H1 (cell line): ENCODE data around the gene PEX26. TPM values are rescaled to one million over a fixed set of nuclear protein-coding genes. Genes with fewer than 3 reads are reported as not detected.

ENCODE experiments used
- CTCF ChIA-PET: fragments of 300-600 bp; sonication (Branson Sonifier 250); formaldehyde crosslinking; loops from one replicate; lab custom pipeline; 2021; ENCODE audit not compliant: partially characterized antibody; lab: Charles Lee
- POLR2A ChIA-PET: fragments of 300-600 bp; sonication (Branson Sonifier 250); formaldehyde crosslinking; loops from one replicate; lab custom pipeline; 2021; ENCODE audit warnings: inconsistent platforms; ENCODE audit not compliant: partially characterized antibody; lab: Charles Lee
- DNase-seq, 2 experiments: peaks; one replicate each; pipeline versions ENCODE4 v3.0.0 to v3.0.0-alpha.2; 2010 to 2022; ENCODE audit warnings: low spot score in 2 of 2, low read depth in 1 of 2, mixed read lengths in 1 of 2
- FAIRE-seq: peaks from 2 replicates; lab custom pipeline; 2011; peaks lifted over from hg19 to GRCh38; lab: Jason Lieb, UNC
- H2AFZ ChIP-seq: 2 replicates; pipeline ENCODE4 v1.8.1; 2012; ENCODE audit warnings: low read length, inconsistent platforms
- H2AK5ac ChIP-seq: 2 replicates; pipeline ENCODE4 v1.6.1; 2013; ENCODE audit warnings: low read depth, low read length
- H2BK120ac ChIP-seq: replicated peaks from 2 replicates; pipeline ENCODE3; 2013; ENCODE audit warnings: low read depth, low read length, inconsistent platforms
- H2BK12ac ChIP-seq: 2 replicates; pipeline ENCODE4 v1.6.1; 2013; ENCODE audit warnings: low read depth, low read length
- H2BK15ac ChIP-seq: 2 replicates; pipeline ENCODE4 v1.6.1; 2013; ENCODE audit warnings: low read length
- H2BK20ac ChIP-seq: 2 replicates; pipeline ENCODE4 v1.6.1; 2013; ENCODE audit warnings: low read length
- H2BK5ac ChIP-seq: 2 replicates; pipeline ENCODE4 v1.6.1; 2013; ENCODE audit warnings: low read depth, low read length
- H3K14ac ChIP-seq: 2 replicates; pipeline ENCODE4 v1.6.1; 2013; ENCODE audit warnings: inconsistent platforms; ENCODE audit not compliant: insufficient read length
- H3K18ac ChIP-seq: 2 replicates; pipeline ENCODE4 v1.6.1; 2013; ENCODE audit warnings: low read length; ENCODE audit errors: extremely low read depth
- H3K23ac ChIP-seq: 2 replicates; pipeline ENCODE4 v1.6.1; 2013; ENCODE audit warnings: inconsistent platforms; ENCODE audit not compliant: insufficient read length
- H3K23me2 ChIP-seq: 2 replicates; pipeline ENCODE4 v1.6.1; 2013; ENCODE audit warnings: low read depth, low read length
- H3K27ac ChIP-seq: 2 replicates; pipeline ENCODE4 v1.6.1; 2011; ENCODE audit warnings: low read depth, low read length, inconsistent platforms
- H3K27me3 ChIP-seq, 4 experiments: replicated peaks in 1 of 4; 1 replicate in 1 of 4; 2 replicates in 3 of 4; pipeline versions ENCODE4 v1.6.1 to v1.8.1; 2011 to 2013; ENCODE audit warnings: low read length in 3 of 4, mild to moderate bottlenecking in 3 of 4, inconsistent platforms in 2 of 4, mixed read lengths in 2 of 4, moderate library complexity in 1 of 4; ENCODE audit not compliant: control insufficient read depth in 3 of 4, insufficient read depth in 3 of 4; ENCODE audit errors: extremely low read depth in 1 of 4
- H3K36me3 ChIP-seq, 4 experiments: 2 replicates each; pipeline versions ENCODE4 v1.6.1 to v1.8.1; 2011 to 2013; ENCODE audit warnings: mild to moderate bottlenecking in 4 of 4, low read length in 3 of 4, moderate library complexity in 2 of 4, control low read depth in 1 of 4, inconsistent platforms in 1 of 4; ENCODE audit not compliant: insufficient read depth in 4 of 4, control insufficient read depth in 2 of 4
- H3K4ac ChIP-seq: replicated peaks from 2 replicates; pipeline ENCODE3; 2013; ENCODE audit warnings: low read length, low read depth, mixed read lengths, inconsistent platforms; ENCODE audit not compliant: insufficient read length
- H3K4me1 ChIP-seq, 4 experiments: replicated peaks in 1 of 4; 1 replicate in 1 of 4; 2 replicates in 3 of 4; pipeline versions ENCODE4 v1.6.1 to v1.8.1; 2011 to 2013; ENCODE audit warnings: low read length in 3 of 4, inconsistent platforms in 2 of 4, mixed read lengths in 1 of 4; ENCODE audit not compliant: insufficient read depth in 4 of 4, control insufficient read depth in 3 of 4
- H3K4me2 ChIP-seq, 2 experiments: 2 replicates each; pipeline versions ENCODE4 v1.6.1 to v1.8.1; 2011 to 2013; ENCODE audit warnings: low read depth in 2 of 2, low read length in 2 of 2, control low read depth in 1 of 2, inconsistent platforms in 1 of 2, mild to moderate bottlenecking in 1 of 2; ENCODE audit not compliant: insufficient read depth in 1 of 2
- H3K4me3 ChIP-seq, 4 experiments: fragments of 200-600, 300-600 bp in 1 of 4; sonication (generic), shearing (Covaris generic), sonication (Bioruptor Twin) in 1 of 4; 2 replicates each; pipeline versions ENCODE4 v1.5.1 to v1.8.1; 2011 to 2016; ENCODE audit warnings: low read length in 4 of 4, low read depth in 3 of 4, control low read depth in 2 of 4, inconsistent platforms in 2 of 4, mild to moderate bottlenecking in 2 of 4, mixed read lengths in 1 of 4, moderate library complexity in 1 of 4; ENCODE audit not compliant: insufficient read depth in 2 of 4; ENCODE audit errors: extremely low read depth in 1 of 4
- H3K56ac ChIP-seq: replicated peaks from 2 replicates; pipeline ENCODE3; 2013; ENCODE audit warnings: low read depth, mild to moderate bottlenecking, mixed read lengths, low read length, inconsistent platforms; ENCODE audit not compliant: insufficient read length
- H3K79me1 ChIP-seq: 2 replicates; pipeline ENCODE4 v1.6.1; 2013; ENCODE audit warnings: low read depth, low read length, control low read depth
- H3K79me2 ChIP-seq, 2 experiments: 2 replicates each; pipeline versions ENCODE4 v1.6.1 to v1.8.1; 2012 to 2013; ENCODE audit warnings: low read length in 2 of 2, mild to moderate bottlenecking in 2 of 2, inconsistent platforms in 1 of 2; ENCODE audit not compliant: insufficient read depth in 2 of 2, control insufficient read depth in 1 of 2
- H3K9ac ChIP-seq, 4 experiments: replicated peaks in 1 of 4; 1 replicate in 1 of 4; 2 replicates in 3 of 4; pipeline versions ENCODE4 v1.6.1 to v1.8.1; 2011 to 2013; ENCODE audit warnings: low read depth in 3 of 4, low read length in 3 of 4, control low read depth in 2 of 4, mild to moderate bottlenecking in 2 of 4, moderate library complexity in 2 of 4, inconsistent platforms in 1 of 4; ENCODE audit errors: extremely low read depth in 1 of 4
- H3K9me3 ChIP-seq, 2 experiments: 2 replicates each; pipeline versions ENCODE4 v1.6.1 to v1.8.1; 2012 to 2013; ENCODE audit warnings: mild to moderate bottlenecking in 2 of 2, moderate library complexity in 2 of 2, control low read depth in 1 of 2, inconsistent platforms in 1 of 2, low read depth in 1 of 2, low read length in 1 of 2, mixed read lengths in 1 of 2; ENCODE audit not compliant: insufficient read depth in 2 of 2
- H4K20me1 ChIP-seq, 2 experiments: replicated peaks in 1 of 2; 2 replicates each; pipeline versions ENCODE3 to v1.8.1; 2011 to 2013; ENCODE audit warnings: inconsistent platforms in 2 of 2, low read length in 2 of 2, mild to moderate bottlenecking in 1 of 2; ENCODE audit not compliant: insufficient read depth in 2 of 2, control insufficient read depth in 1 of 2
- H4K5ac ChIP-seq: 2 replicates; pipeline ENCODE4 v1.6.1; 2013; ENCODE audit warnings: low read length, low read depth, mixed read lengths, inconsistent platforms; ENCODE audit not compliant: insufficient read length
- H4K8ac ChIP-seq: 2 replicates; pipeline ENCODE4 v1.8.0; 2013; ENCODE audit warnings: mild to moderate bottlenecking, moderate library complexity, low read length, inconsistent platforms; ENCODE audit not compliant: insufficient read depth; ENCODE audit errors: extremely low read depth
- H4K91ac ChIP-seq: replicated peaks from 2 replicates; pipeline ENCODE3; 2013; ENCODE audit warnings: low read length, mixed read lengths, inconsistent platforms; ENCODE audit not compliant: insufficient read length
- MAFK ChIP-seq: IDR thresholded peaks from 2 replicates; pipeline ENCODE4 v1.6.1; 2012; ENCODE audit warnings: low read depth, mild to moderate bottlenecking, improper control_type of control experiment, low read length
- POLR2AphosphoS5 ChIP-seq: IDR thresholded peaks from 2 replicates; pipeline ENCODE4 v1.6.1; 2011; ENCODE audit warnings: low read depth, low read length
- WGBS, 2 experiments: shearing (Covaris generic) in 1 of 2; methylation state at CpG; one replicate each; pipeline versions ENCODE4 v1.1.6 to v1.1.7; 2013 to 2015; ENCODE audit warnings: low lambda C conversion rate in 2 of 2, mixed read lengths in 2 of 2, inconsistent platforms in 1 of 2, low coverage in 1 of 2, missing lambda C conversion rate in 1 of 2; ENCODE audit not compliant: insufficient replicate concordance in 2 of 2, insufficient coverage in 1 of 2, insufficient read length in 1 of 2; ENCODE audit errors: extremely low coverage in 1 of 2, missing lambda C conversion rate in 1 of 2; 5-methylcytosine and 5-hydroxymethylcytosine counted together
- polyA plus RNA-seq, 7 experiments: library from polyadenylated mRNA; depleted of rRNA in 3 of 7; stranded (reverse) in 5 of 7; unstranded in 2 of 7; fragments of >200 nt in 5 of 7; fragments of 200-250 nt in 2 of 7; gene quantifications; 1 replicate in 5 of 7; 2 replicates in 1 of 7; 4 replicates in 1 of 7; pipeline versions ENCODE4 v1.2.1 to v1.2.3, GENCODE V29; 2011 to 2013; ENCODE audit warnings: missing spikeins in 2 of 7, mixed read lengths in 2 of 7
- total RNA-seq: library from RNA; stranded (reverse); fragmentation: NEBNext Ultra II Directional; extraction: Animal tissue kit (Norgen Biotek cat#: 25700); gene quantifications from 2 replicates; pipeline ENCODE4 v1.2.1, GENCODE V29; 2021

PEX26 gene
- total and polyA plus RNA-seq, 2 of the 8 experiments (the other 6 are each of a cell fraction or from before 2014, with no cell fraction given), result 33.1 to 49.0 TPM

DNA sequence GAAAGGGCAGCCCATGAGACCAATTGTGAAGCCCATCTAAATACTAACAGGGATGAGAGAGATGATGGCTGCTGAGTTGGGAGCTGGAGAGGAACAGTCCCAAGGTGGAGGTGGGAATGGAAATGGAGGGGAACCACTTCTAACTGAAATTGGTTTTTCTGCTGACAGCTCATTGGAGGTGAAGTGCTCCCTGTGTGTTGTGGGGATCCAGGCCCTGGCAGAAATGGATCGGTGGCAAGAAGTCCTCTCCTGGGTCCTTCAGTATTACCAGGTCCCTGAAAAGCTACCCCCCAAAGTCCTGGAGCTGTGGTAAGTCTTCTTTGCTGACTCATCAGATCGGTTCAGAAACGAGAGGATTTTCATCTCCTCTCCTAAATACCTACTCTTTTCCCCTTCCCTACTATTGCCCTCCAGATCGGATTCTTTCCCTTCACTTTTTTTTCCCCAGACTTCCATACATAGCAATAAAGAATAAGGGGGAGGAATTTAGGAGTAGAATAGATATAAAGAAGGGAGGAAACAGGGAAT, 2.0 kb downstream of the PEX26 start:
- H3K9ac ChIP-seq, result no peak overlapping the region
- H3K4me1 ChIP-seq, result 0 out of 7 replicates have a peak, but pooled peaks cover 0 to 3% (median 0%) of the 10 kb centered on the region in 4 experiments
- POLR2A ChIA-PET, result interaction anchor here (1.0 to 2.3 kb wide), 3 partner anchors 10 to 292 kb away, joined by 3 to 11 read pairs (median 6); no protein-coding TSS in a partner anchor
- H3K56ac ChIP-seq, result no peak overlapping the region
- no peak overlapping the region for H4K91ac ChIP-seq
- peaks cover 0 to 36% of the 10 kb centered on the region in 2 experiments; a peak in 3 of 4 replicates for H3K79me2 ChIP-seq
- H3K14ac ChIP-seq, result no peak overlapping the region
- no peak overlapping the region for H2BK12ac ChIP-seq
- FAIRE-seq (no peak), DNase-seq (no peak)
- peaks cover 2% of the 10 kb centered on the region; the same call in 1 of the 2 replicates for H3K23me2 ChIP-seq
- no peak overlapping the region for H3K4me2 ChIP-seq
- TF ChIP-seq POLR2AphosphoS5 (no peak), MAFK (peak; percentile 32; the same call in 1 of the 2 replicates)
- H3K27me3 ChIP-seq, result no peaks in the 10 kb centered on the region
- no peak overlapping the region for H4K8ac ChIP-seq
- no peak overlapping the region for H2BK20ac ChIP-seq
- H3K9me3 ChIP-seq, result no peaks in the 10 kb centered on the region
- no peak overlapping the region for H3K4ac ChIP-seq
- no peak overlapping the region for H2AFZ ChIP-seq
- no peak overlapping the region for H3K4me3 ChIP-seq
- no peak overlapping the region for H2BK5ac ChIP-seq
- no peak overlapping the region for H2BK120ac ChIP-seq
- WGBS, 2 experiments, result 74% methylated on average over 4 of the region's 4 CpGs; no CpG with 5 or more reads in 1 of the 2 experiments
- H3K18ac ChIP-seq, result no peak overlapping the region
- H3K27ac ChIP-seq, result no peak overlapping the region
- H3K23ac ChIP-seq, result no peak overlapping the region
- no peak overlapping the region for H4K5ac ChIP-seq
- H2BK15ac ChIP-seq, result no peak overlapping the region
- H2AK5ac ChIP-seq, result no peak overlapping the region
- peaks cover 0 to 3% of the 10 kb centered on the region in 2 experiments for H4K20me1 ChIP-seq
- peaks cover 13 to 22% (median 17%) of the 10 kb centered on the region in 4 experiments; a peak in 7 of 8 replicates for H3K36me3 ChIP-seq
- peaks cover 9% of the 10 kb centered on the region for H3K79me1 ChIP-seq
- CTCF ChIA-PET, result interaction anchor here (0.7 to 11.5 kb wide), 7 partner anchors 9 to 1917 kb away, joined by 3 to 163 read pairs (median 5); no protein-coding TSS in a partner anchor
